NCI-H2029 (cell line): ENCODE measurements around the gene ZNF71.
"Not testable (repeated sequence)": the region's sequence is repeated elsewhere in the genome, so short reads cannot be mapped to it uniquely, and the experiment has no call there.

Experiments used
- DNase-seq: peaks from one replicate; lab custom pipeline; 2025; lab: John Stamatoyannopoulos, UW

Gene ZNF71

DNA sequence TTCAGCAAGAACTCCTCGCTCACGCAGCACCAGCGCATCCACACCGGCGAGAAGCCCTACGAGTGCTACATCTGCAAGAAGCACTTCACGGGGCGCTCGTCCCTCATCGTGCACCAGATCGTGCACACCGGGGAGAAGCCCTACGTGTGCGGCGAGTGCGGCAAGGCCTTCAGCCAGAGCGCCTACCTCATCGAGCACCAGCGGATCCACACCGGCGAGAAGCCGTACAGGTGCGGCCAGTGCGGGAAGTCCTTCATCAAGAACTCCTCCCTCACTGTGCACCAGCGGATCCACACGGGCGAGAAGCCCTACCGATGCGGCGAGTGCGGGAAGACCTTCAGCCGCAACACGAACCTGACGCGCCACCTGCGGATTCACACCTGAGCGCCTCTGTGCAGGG, 27.3 kb downstream of the ZNF71 start:
- DNase-seq = no peak

GRCh38 chr19:56623006-56623405, 27.9 kb downstream of the ZNF71 start:
- no peak for DNase-seq

- no peak for DNase-seq
Observed at GRCh38 chr19:56625708-56626107, 30.6 kb downstream of the ZNF71 start.

GRCh38 chr19:56633021-56633420, 37.9 kb downstream of the ZNF71 start:
- no peak for DNase-seq

DNA sequence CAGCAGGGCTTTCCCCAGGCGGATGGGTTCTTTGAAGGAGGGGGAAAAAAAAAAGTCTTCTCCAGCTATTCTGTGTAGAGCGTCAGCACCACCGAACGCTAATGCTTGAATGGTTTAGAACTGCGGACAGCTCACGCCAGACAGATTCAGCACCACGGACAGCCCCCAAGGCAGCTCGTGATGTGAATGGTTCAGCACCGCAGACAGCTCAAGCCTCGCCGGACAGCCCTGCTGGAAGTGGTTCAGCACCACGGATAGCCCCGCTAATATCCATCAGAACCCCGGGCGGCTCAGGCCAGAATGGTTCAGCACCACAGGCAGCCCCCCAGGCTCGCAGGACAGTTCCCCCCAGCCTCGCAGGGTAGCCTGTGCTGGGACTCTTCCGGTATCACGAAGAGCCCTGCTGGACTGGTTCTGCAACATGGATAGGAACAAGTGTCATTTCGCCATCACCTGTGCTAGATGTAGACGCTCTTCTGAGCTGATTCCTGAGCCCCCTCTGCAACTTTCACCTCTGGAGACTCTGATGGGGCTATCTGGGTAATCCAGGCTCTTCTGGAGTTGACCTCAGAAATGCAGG, 43.0 kb downstream of the ZNF71 start:
- DNase-seq = no peak

- no peak for DNase-seq
Observed at GRCh38 chr19:56639217-56639616, 44.1 kb downstream of the ZNF71 start.

GRCh38 chr19:56642711-56643459, 47.8 kb downstream of the ZNF71 start, which contains the start of gene SMIM17:
Gene SMIM17, plus strand, starts transcription at chr19:56643159. Its CDS starts 2,509 bp downstream, at chr19:56645668.
- no peak for DNase-seq

DNA sequence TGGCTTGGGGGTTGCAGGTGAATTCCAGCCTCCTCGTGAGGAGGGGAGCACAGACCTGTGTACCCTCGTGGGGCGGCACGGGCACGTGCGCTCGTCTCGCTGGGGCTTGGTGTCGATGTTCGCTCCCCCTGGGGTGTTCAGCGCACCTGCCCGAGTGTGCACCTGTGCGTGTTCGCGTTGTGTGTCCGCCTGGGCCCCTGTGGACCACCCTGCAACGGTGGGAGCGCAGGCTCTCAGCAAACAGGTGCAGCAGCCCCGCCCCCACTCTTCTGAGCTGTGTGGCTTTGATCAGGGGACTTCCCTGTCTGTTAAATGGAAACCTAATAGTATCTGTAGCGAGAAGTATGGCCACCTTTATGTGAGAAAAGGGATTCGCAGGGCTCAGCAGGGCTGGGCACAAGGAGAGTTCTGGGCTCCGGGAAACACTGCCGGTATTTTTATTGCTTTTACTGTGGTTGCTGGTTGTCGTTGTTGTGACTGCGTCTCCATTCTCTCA, 48.4 kb downstream of the ZNF71 start:
- no peak for DNase-seq

DNA sequence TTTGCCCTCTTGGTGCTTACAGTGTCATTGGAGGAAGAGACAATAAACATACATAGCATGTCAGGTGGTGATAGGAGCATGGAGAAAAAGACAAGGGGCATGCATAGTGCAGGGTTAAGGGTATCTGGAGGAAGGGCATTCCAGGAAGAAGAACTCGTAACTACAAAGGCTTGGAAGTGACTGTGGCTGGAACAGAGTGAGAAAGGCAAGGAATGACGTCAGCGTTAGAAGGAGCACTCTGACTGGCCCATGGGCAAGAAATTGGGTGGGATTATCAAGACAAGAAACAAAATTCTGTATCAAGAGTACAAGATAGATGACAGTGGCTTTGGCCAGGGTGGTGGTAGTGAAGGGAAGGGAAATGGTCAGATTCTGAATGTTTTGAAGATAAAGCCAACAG, 59.0 kb downstream of the ZNF71 start:
- DNase-seq = no peak

- DNase-seq = no peak
Observed at GRCh38 chr19:56660381-56661107, 65.4 kb downstream of the ZNF71 start.

DNA sequence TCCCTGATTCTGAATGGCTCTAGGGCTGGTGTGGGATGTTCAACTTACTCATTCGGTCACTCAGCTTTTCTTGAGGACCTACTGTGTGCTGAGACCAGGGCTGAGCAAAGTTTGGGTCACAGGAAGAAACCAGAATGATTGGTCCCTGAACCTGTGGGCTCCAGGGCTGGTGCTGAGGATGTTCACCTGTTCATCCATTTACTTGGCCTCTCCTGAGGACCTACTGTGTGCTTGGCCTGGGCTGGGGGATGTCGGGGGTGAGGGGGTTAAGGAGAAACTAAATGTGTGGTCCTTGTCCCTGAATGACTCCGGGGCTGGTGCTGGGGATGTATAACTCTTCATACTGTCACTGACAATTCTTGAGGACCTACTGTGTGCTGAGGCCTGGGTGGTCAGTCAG, 66.1 kb downstream of the ZNF71 start:
- no peak for DNase-seq

DNA sequence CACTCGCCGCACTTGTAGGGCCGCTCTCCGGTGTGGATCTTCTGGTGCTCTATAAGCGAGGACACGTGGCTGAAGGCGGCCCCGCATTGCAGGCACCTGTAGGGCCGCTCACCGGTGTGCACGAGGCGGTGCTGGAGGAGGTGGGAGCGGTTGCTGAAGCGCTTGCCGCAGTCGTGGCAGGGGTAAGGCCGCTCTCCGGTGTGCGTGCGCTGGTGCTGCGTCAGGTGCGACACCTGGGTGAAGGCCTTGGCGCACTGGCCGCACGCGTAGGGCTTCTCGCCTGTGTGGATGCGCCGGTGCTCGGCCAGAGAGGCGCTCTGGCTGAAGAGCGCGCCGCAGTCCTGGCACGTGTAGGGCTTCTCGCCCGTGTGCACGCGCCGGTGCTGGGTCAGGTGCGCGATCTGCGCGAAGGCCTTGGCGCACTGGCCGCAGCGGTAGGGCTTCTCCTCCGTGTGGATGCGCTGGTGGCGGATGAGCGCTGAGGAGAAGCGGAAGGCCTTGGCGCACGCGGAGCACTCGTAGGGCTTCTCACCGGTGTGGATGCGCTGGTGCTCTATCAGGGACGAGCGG, 68.9 kb downstream of the ZNF71 start:
- DNase-seq = no peak

DNA sequence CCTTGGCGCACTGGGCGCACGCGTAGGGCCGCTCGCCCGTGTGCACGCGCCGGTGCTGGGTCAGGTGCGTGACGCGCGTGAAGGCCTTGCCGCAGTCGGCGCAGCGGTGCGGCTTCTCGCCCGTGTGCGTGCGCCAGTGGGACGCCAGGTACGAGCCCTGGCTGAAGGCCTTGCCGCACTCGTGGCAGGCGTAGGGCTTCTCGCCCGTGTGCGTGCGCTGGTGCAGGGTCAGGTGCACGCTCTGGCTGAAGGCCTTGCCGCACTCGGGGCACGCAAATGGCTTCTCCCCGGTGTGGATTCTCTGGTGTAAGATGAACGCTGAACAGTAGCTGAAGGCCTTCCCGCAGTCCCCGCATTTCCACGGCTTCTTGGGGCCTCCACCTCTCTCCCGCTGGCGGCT, 69.4 kb downstream of the ZNF71 start:
- no peak for DNase-seq

DNA sequence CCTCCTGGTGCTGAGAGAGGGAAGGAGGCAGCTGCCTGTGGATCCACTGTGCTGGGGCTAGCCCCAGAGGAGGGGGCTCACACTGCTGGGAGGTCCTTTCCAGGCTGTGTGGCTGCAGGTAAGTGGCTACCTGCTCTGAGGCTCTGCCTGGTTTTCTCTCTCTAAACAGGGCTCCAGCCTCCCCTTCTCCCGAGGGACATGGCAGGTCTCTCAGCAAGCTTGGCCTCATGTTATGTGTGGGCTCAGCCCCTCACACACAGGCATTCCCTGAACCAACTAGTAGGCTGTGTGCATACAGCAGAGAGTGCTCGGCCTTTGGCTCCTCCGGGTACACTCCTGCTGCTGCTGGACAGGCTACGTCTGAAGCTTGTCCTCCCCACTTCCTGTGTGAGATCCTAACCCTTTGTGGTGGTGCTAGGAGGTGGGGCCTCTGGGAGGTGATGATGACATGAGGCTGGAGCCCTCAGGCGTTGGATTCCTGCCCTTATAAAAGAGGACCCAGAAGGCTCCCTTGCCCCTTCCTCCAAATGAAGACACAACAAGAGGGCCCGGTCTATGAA, 72.3 kb downstream of the ZNF71 start:
- DNase-seq = no peak

DNA sequence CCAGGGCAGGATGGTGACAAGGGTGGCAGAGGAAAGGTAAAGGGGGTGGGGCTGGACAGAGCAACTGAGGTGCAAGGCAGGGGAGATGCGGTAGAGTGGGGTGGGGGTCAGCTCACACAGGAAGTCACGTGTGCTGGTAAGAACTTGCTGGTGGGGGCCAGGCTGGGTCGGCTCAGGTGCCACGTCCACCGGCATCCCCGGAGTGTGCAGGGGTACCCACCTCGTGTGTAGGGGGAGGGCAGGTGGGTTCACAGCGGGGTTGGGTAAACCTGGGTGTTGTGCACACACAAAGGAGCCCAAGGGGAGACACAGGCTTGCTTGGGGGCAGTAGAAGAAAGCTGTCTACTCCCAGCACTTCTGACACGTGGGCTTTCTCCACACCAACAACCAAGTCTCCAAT, 73.6 kb downstream of the ZNF71 start:
- no peak for DNase-seq

DNA sequence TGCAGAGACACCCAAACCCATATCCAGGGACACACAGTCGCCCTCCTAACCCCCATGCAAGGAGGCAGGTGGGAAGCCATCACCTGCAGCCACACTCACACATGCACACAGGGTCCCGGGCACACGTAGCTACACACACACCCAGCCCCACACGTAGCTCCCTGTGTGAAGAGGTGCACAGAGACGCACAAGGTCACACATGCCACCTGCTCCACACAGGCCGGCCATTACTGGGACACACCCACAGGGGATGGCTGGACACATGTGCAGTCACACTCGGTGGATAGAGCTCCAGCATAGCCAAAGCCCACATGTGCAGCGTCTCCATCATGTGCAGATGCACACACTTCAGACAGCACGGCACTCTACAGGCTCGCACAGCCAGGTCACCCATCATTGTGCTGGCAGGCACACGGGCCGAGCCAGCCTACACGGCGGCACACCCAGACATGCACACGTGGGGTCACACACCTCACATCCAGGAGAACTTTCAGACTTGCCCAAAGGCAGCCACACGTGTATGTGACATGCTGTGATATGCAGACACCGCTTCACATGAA, 75.4 kb downstream of the ZNF71 start:
- no peak for DNase-seq

GRCh38 chr19:56670961-56671612, 76.0 kb downstream of the ZNF71 start:
- no peak for DNase-seq

- DNase-seq = no peak
Observed at GRCh38 chr19:56671613-56671994, 76.5 kb downstream of the ZNF71 start, which contains the start of gene ZNF835. Gene ZNF835, minus strand, starts transcription at chr19:56671757. Its CDS starts 6,559 bp downstream, at chr19:56665198.

GRCh38 chr19:56672610-56673009, 77.5 kb downstream of the ZNF71 start:
- DNase-seq = not testable (repeated sequence)
